Lower lobe of right lung (tissue), 2 donors: ENCODE results near the gene PRM2. TPM values are rescaled to one million over a fixed set of nuclear protein-coding genes. Genes with fewer than 3 reads are reported as not detected.
A peak's percentile ranks its signal among the peaks of the same experiment; 100 is the strongest.

Experiments
- ATAC-seq, 2 donors: fragments of 200-7000 bp; cut with Tn5 transposase; one replicate each; pipeline ENCODE4 v1.9.1; 2020 to 2022; ENCODE audit warnings: mild to moderate bottlenecking in 2 of 2, moderate library complexity in 2 of 2
- DNase-seq: peaks from one replicate; pipeline ENCODE4 v3.0.0-alpha.2; 2020
- H3K27ac ChIP-seq: fragments of 200-600 bp; one replicate; pipeline ENCODE4 v1.8.0; 2022
- H3K27me3 ChIP-seq: fragments of 200-600 bp; one replicate; pipeline ENCODE4 v1.8.0; 2022; ENCODE audit warnings: low read depth
- H3K36me3 ChIP-seq: fragments of 200-600 bp; one replicate; pipeline ENCODE4 v1.8.0; 2022; ENCODE audit warnings: mild to moderate bottlenecking
- H3K4me1 ChIP-seq: fragments of 200-600 bp; one replicate; pipeline ENCODE4 v1.8.0; 2022
- H3K4me3 ChIP-seq: fragments of 200-600 bp; one replicate; pipeline ENCODE4 v1.8.0; 2022; ENCODE audit warnings: mild to moderate bottlenecking
- H3K9me3 ChIP-seq: fragments of 200-600 bp; one replicate; pipeline ENCODE4 v1.8.0; 2022
- CTCF ChIP-seq: fragments of 200-600 bp; IDR thresholded peaks from one replicate; pipeline ENCODE4 v1.8.0; 2022; ENCODE audit warnings: antibody characterized with exemption, mild to moderate bottlenecking
- intact Hi-C: fragments of 100-400 bp; cut with DNase I; formaldehyde crosslinking; loops from one replicate; pipeline ENCODE4 v1.11.0; 2022
- total RNA-seq: library from RNA; stranded (reverse); fragmentation: NEBNext Ultra II Directional; extraction: Animal tissue kit (Norgen Biotek cat#: 25700); gene quantifications from one replicate; pipeline ENCODE4 v1.2.1, GENCODE V29; 2021
- donor health status: DM: no; HTN: yes; CAD: no; lungs with severe emphysema.

Gene PRM2
- total RNA-seq, 1 donor from 2014 or later, result not detected

- Histone ChIP-seq H3K27me3 (no peaks in the 10 kb centered on the region), H3K36me3 (peaks cover 3% of the 10 kb centered on the region), H3K4me1 (peaks cover 55% of the 10 kb centered on the region), H3K9me3 (no peaks in the 10 kb centered on the region), H3K4me3 (peak overlapping the region; percentile 90), H3K27ac (peak overlapping the region; percentile 98)
- intact Hi-C loops, result no loop called here
- ATAC-seq (peak; percentile 71 to 74), DNase-seq (peak; percentile 78)
- peak; percentile 77 for TF ChIP-seq CTCF
These were observed 18.9 kb downstream of the PRM2 start for GRCh38 chr16:11257131-11257938.

GRCh38 chr16:11256661-11257130, 19.6 kb downstream of the PRM2 start:
- Histone ChIP-seq H3K4me3 (peak overlapping the region; percentile 90), H3K4me1 (peaks cover 56% of the 10 kb centered on the region), H3K27ac (peak overlapping the region; percentile 98), H3K36me3 (peaks cover 5% of the 10 kb centered on the region), H3K27me3 (no peaks in the 10 kb centered on the region), H3K9me3 (no peaks in the 10 kb centered on the region)
- intact Hi-C loops, result no loop called here
- DNase-seq, result peak; percentile 82
- TF ChIP-seq CTCF, result no peak
- ATAC-seq, result peak; percentile 44 to 52

- TF ChIP-seq CTCF, result peak; percentile 79
- Histone ChIP-seq H3K27ac (peak within 1 kb of the TSS; percentile 98), H3K4me3 (peak within 1 kb of the TSS; percentile 90), H3K27me3 (no peaks in the 10 kb centered on the region), H3K4me1 (peaks cover 56% of the 10 kb centered on the region), H3K36me3 (peaks cover 5% of the 10 kb centered on the region), H3K9me3 (no peaks in the 10 kb centered on the region)
- peak; percentile 84 to 91 for ATAC-seq
- intact Hi-C loops, result no loop called here
- peak; percentile 90 for DNase-seq
These were observed 20.3 kb downstream of the PRM2 start, which contains the start of gene SOCS1 for GRCh38 chr16:11255737-11256660. SOCS1 (minus strand) TSS chr16:11256204; CDS start chr16:11255478, 726 bp downstream.

- H3K27ac ChIP-seq, result peak overlapping the region; percentile 98
- intact Hi-C loops, result loop anchor here (5.0 kb wide), 1 partner anchor 283 kb away; no protein-coding TSS in a partner anchor
- peaks cover 56% of the 10 kb centered on the region for H3K4me1 ChIP-seq
- ATAC-seq, result peak; percentile 3 to 7
- H3K27me3 ChIP-seq, result no peaks in the 10 kb centered on the region
- peak overlapping the region; percentile 90 for H3K4me3 ChIP-seq
- H3K36me3 ChIP-seq, result peaks cover 5% of the 10 kb centered on the region
- no peak for TF ChIP-seq CTCF
- H3K9me3 ChIP-seq, result no peaks in the 10 kb centered on the region
- peak; percentile 74 for DNase-seq
These were observed 21.2 kb downstream of the PRM2 start for GRCh38 chr16:11254913-11255736.
